HG02981 (cell line): ENCODE measurements around the gene SLC16A8.
"Not testable (repeated sequence)": the region's sequence is repeated elsewhere in the genome, so short reads cannot be mapped to it uniquely, and the experiment has no call there.

Source experiments
- ATAC-seq: cut with Tn5 transposase; IDR thresholded peaks from one replicate; pipeline ENCODE4 v1.9.1; 2021; ENCODE audit warnings: mild to moderate bottlenecking, moderate library complexity; ENCODE audit not compliant: unreplicated experiment

Gene SLC16A8

GRCh38 chr22:38051261-38051660 is 32.7 kb downstream of the SLC16A8 start:
- ATAC-seq: no peak

GRCh38 chr22:38050720-38051119 is 33.3 kb downstream of the SLC16A8 start:
- no peak for ATAC-seq

GRCh38 chr22:38049812-38050619 is 34.0 kb downstream of the SLC16A8 start:
- no peak for ATAC-seq

GRCh38 chr22:38046070-38046748 is 37.8 kb downstream of the SLC16A8 start:
- ATAC-seq: no peak

- no peak for ATAC-seq
Observed at GRCh38 chr22:38043151-38044039, 40.6 kb downstream of the SLC16A8 start.

- ATAC-seq: no peak
Observed at GRCh38 chr22:38042488-38042790, 41.5 kb downstream of the SLC16A8 start.

GRCh38 chr22:38041760-38042487 is 42.1 kb downstream of the SLC16A8 start:
- ATAC-seq: no peak

GRCh38 chr22:38040953-38041759 is 42.8 kb downstream of the SLC16A8 start:
- ATAC-seq: no peak

- ATAC-seq: no peak
Observed at GRCh38 chr22:38038890-38039812, 44.8 kb downstream of the SLC16A8 start.

- ATAC-seq: no peak
Observed at GRCh38 chr22:38038426-38038825, 45.6 kb downstream of the SLC16A8 start.

GRCh38 chr22:38037367-38038150 is 46.4 kb downstream of the SLC16A8 start:
- ATAC-seq: not testable (repeated sequence)

GRCh38 chr22:38036392-38037062 is 47.5 kb downstream of the SLC16A8 start:
- ATAC-seq: no peak

- ATAC-seq: no peak
Observed at GRCh38 chr22:38035530-38035885, 48.5 kb downstream of the SLC16A8 start.

- ATAC-seq: no peak
Observed at GRCh38 chr22:38034884-38035529, 49.0 kb downstream of the SLC16A8 start.

- no peak for ATAC-seq
Observed at GRCh38 chr22:38034278-38034882, 49.6 kb downstream of the SLC16A8 start.

GRCh38 chr22:38033522-38034277 is 50.3 kb downstream of the SLC16A8 start:
- no peak for ATAC-seq
